H1 (cell line): Measurements from ENCODE around the gene TINAGL1. TPM values are rescaled to one million over a fixed set of nuclear protein-coding genes. Genes with fewer than 3 reads are reported as not detected.

Experiments used
- ASH2L ChIP-seq: fragments of 200-600, 300-600 bp; sonication (generic); IDR thresholded peaks from one replicate; pipeline ENCODE4 v1.7.1; 2017; ENCODE audit warnings: low read length
- BACH1 ChIP-seq: IDR thresholded peaks from 2 replicates; pipeline ENCODE4 v1.6.1; 2012; ENCODE audit warnings: low read length, improper control_type of control experiment
- GTF2F1 ChIP-seq: IDR thresholded peaks from 2 replicates; pipeline ENCODE4 v1.6.1; 2012; ENCODE audit warnings: low read depth, low read length, improper control_type of control experiment, borderline replicate concordance
- JUN ChIP-seq: IDR thresholded peaks from 2 replicates; pipeline ENCODE4 v1.6.1; 2011; ENCODE audit warnings: low read depth, mild to moderate bottlenecking, improper control_type of control experiment, low read length
- KDM5A ChIP-seq: fragments of 200-600 bp; IDR thresholded peaks from 2 replicates; pipeline ENCODE4 v1.7.1; 2012; ENCODE audit warnings: mild to moderate bottlenecking, low read length, inconsistent platforms, mixed read lengths
- MAFK ChIP-seq: IDR thresholded peaks from 2 replicates; pipeline ENCODE4 v1.6.1; 2012; ENCODE audit warnings: low read depth, mild to moderate bottlenecking, improper control_type of control experiment, low read length
- NRF1 ChIP-seq: IDR thresholded peaks from 2 replicates; pipeline ENCODE4 v1.6.1; 2011; ENCODE audit warnings: mild to moderate bottlenecking, low read depth, low read length, improper control_type of control experiment
- SIN3A ChIP-seq, 2 experiments: IDR thresholded peaks in 1 of 2; conservative IDR thresholded peaks in 1 of 2; 2 replicates each; pipeline ENCODE4 v1.6.1; 2011 to 2012; ENCODE audit warnings: low read length in 2 of 2, improper control_type of control experiment in 1 of 2, low read depth in 1 of 2, mild to moderate bottlenecking in 1 of 2
- SIRT6 ChIP-seq: IDR thresholded peaks from one replicate; pipeline ENCODE4 v1.7.1; 2012; ENCODE audit warnings: low read length, inconsistent platforms
- SP4 ChIP-seq: IDR thresholded peaks from 2 replicates; pipeline ENCODE4 v1.6.1; 2012; ENCODE audit warnings: low read length, inconsistent platforms
- TCF12 ChIP-seq: IDR thresholded peaks from 2 replicates; pipeline ENCODE4 v1.6.1; 2011; ENCODE audit warnings: low read depth, mild to moderate bottlenecking, low read length
- polyA plus RNA-seq, 7 experiments: library from polyadenylated mRNA; depleted of rRNA in 3 of 7; stranded (reverse) in 5 of 7; unstranded in 2 of 7; fragments of >200 nt in 5 of 7; fragments of 200-250 nt in 2 of 7; gene quantifications; 1 replicate in 5 of 7; 2 replicates in 1 of 7; 4 replicates in 1 of 7; pipeline versions ENCODE4 v1.2.1 to v1.2.3, GENCODE V29; 2011 to 2013; ENCODE audit warnings: missing spikeins in 2 of 7, mixed read lengths in 2 of 7
- total RNA-seq: library from RNA; stranded (reverse); fragmentation: NEBNext Ultra II Directional; extraction: Animal tissue kit (Norgen Biotek cat#: 25700); gene quantifications from 2 replicates; pipeline ENCODE4 v1.2.1, GENCODE V29; 2021
- TF ChIP-seq, protein P1 (sequence below): fragments of 300-600 bp; sonication (generic); IDR thresholded peaks from 2 replicates; pipeline ENCODE4 v1.7.1; 2012; ENCODE audit warnings: low read length, moderate library complexity, mild to moderate bottlenecking, inconsistent platforms; ENCODE audit not compliant: insufficient replicate concordance
- TF ChIP-seq, protein P2 (sequence below): IDR thresholded peaks from 2 replicates; pipeline ENCODE4 v1.6.1; 2012; ENCODE audit warnings: inconsistent platforms

Gene TINAGL1
- total and polyA plus RNA-seq, 2 of the 8 experiments (the other 6 are each of a cell fraction or from before 2014, with no cell fraction given): 11.2 to 21.7 TPM

DNA sequence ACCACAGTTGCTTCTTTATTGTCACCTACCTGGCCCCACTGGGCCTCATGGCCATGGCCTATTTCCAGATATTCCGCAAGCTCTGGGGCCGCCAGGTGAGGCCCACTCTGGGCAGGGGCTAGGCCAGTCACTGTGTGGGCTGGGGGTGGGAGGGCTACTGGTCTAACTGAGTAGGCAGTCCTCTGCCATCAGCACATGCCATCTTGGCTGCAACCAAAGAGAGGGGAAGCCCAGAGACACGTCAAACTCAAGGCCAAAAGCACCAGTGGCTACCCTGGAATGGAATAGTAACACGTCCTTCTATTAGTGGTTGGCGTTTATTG lies 45.1 kb downstream of the TINAGL1 start (continued):
- TF ChIP-seq, protein P1, sequence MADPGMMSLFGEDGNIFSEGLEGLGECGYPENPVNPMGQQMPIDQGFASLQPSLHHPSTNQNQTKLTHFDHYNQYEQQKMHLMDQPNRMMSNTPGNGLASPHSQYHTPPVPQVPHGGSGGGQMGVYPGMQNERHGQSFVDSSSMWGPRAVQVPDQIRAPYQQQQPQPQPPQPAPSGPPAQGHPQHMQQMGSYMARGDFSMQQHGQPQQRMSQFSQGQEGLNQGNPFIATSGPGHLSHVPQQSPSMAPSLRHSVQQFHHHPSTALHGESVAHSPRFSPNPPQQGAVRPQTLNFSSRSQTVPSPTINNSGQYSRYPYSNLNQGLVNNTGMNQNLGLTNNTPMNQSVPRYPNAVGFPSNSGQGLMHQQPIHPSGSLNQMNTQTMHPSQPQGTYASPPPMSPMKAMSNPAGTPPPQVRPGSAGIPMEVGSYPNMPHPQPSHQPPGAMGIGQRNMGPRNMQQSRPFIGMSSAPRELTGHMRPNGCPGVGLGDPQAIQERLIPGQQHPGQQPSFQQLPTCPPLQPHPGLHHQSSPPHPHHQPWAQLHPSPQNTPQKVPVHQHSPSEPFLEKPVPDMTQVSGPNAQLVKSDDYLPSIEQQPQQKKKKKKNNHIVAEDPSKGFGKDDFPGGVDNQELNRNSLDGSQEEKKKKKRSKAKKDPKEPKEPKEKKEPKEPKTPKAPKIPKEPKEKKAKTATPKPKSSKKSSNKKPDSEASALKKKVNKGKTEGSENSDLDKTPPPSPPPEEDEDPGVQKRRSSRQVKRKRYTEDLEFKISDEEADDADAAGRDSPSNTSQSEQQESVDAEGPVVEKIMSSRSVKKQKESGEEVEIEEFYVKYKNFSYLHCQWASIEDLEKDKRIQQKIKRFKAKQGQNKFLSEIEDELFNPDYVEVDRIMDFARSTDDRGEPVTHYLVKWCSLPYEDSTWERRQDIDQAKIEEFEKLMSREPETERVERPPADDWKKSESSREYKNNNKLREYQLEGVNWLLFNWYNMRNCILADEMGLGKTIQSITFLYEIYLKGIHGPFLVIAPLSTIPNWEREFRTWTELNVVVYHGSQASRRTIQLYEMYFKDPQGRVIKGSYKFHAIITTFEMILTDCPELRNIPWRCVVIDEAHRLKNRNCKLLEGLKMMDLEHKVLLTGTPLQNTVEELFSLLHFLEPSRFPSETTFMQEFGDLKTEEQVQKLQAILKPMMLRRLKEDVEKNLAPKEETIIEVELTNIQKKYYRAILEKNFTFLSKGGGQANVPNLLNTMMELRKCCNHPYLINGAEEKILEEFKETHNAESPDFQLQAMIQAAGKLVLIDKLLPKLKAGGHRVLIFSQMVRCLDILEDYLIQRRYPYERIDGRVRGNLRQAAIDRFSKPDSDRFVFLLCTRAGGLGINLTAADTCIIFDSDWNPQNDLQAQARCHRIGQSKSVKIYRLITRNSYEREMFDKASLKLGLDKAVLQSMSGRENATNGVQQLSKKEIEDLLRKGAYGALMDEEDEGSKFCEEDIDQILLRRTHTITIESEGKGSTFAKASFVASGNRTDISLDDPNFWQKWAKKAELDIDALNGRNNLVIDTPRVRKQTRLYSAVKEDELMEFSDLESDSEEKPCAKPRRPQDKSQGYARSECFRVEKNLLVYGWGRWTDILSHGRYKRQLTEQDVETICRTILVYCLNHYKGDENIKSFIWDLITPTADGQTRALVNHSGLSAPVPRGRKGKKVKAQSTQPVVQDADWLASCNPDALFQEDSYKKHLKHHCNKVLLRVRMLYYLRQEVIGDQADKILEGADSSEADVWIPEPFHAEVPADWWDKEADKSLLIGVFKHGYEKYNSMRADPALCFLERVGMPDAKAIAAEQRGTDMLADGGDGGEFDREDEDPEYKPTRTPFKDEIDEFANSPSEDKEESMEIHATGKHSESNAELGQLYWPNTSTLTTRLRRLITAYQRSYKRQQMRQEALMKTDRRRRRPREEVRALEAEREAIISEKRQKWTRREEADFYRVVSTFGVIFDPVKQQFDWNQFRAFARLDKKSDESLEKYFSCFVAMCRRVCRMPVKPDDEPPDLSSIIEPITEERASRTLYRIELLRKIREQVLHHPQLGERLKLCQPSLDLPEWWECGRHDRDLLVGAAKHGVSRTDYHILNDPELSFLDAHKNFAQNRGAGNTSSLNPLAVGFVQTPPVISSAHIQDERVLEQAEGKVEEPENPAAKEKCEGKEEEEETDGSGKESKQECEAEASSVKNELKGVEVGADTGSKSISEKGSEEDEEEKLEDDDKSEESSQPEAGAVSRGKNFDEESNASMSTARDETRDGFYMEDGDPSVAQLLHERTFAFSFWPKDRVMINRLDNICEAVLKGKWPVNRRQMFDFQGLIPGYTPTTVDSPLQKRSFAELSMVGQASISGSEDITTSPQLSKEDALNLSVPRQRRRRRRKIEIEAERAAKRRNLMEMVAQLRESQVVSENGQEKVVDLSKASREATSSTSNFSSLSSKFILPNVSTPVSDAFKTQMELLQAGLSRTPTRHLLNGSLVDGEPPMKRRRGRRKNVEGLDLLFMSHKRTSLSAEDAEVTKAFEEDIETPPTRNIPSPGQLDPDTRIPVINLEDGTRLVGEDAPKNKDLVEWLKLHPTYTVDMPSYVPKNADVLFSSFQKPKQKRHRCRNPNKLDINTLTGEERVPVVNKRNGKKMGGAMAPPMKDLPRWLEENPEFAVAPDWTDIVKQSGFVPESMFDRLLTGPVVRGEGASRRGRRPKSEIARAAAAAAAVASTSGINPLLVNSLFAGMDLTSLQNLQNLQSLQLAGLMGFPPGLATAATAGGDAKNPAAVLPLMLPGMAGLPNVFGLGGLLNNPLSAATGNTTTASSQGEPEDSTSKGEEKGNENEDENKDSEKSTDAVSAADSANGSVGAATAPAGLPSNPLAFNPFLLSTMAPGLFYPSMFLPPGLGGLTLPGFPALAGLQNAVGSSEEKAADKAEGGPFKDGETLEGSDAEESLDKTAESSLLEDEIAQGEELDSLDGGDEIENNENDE: no peak
- TF ChIP-seq JUN (no peak), MAFK (no peak), TCF12 (no peak), BACH1 (no peak), KDM5A (no peak), ASH2L (no peak), SIRT6 (no peak), SIN3A (conservative IDR thresholded peaks at IDR 0.05 in 1 of 2, IDR thresholded peaks at IDR 0.05 in 1 of 2; ENCODE audit: low read depth in 1 of 2, low read length in 2 of 2) (no peak), NRF1 (no peak), GTF2F1 (no peak), SP4 (no peak)
- TF ChIP-seq, protein P2, sequence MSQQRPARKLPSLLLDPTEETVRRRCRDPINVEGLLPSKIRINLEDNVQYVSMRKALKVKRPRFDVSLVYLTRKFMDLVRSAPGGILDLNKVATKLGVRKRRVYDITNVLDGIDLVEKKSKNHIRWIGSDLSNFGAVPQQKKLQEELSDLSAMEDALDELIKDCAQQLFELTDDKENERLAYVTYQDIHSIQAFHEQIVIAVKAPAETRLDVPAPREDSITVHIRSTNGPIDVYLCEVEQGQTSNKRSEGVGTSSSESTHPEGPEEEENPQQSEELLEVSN: no peak
